Activated naive CD8-positive, alpha-beta T cell (primary cell): ENCODE data around the gene VAV3.
A peak's percentile ranks its signal among the peaks of the same experiment; 100 is the strongest.
"Not testable (repeated sequence)": the region's sequence is repeated elsewhere in the genome, so short reads cannot be mapped to it uniquely, and the experiment has no call there.

Experiments used
- H3K27ac Mint-ChIP-seq: one replicate; pipeline ENCODE4 v1.8.0; 2021; ENCODE audit warnings: mixed read lengths
- H3K27me3 Mint-ChIP-seq: one replicate; pipeline ENCODE4 v1.8.0; 2021; ENCODE audit warnings: mixed read lengths
- H3K36me3 Mint-ChIP-seq: one replicate; pipeline ENCODE4 v1.8.0; 2021; ENCODE audit warnings: mixed read lengths
- H3K4me1 Mint-ChIP-seq: one replicate; pipeline ENCODE4 v1.8.0; 2021; ENCODE audit warnings: low read depth, mixed read lengths
- H3K4me3 Mint-ChIP-seq: one replicate; pipeline ENCODE4 v1.8.0; 2021; ENCODE audit warnings: mild to moderate bottlenecking, mixed read lengths
- H3K9me3 Mint-ChIP-seq: one replicate; pipeline ENCODE4 v1.8.0; 2021; ENCODE audit warnings: low read depth, mixed read lengths

The VAV3 gene

GRCh38 chr1:107867897-107868296 lies 97.1 kb downstream of the VAV3 start:
- no peaks in the 10 kb centered on the region for H3K27me3 Mint-ChIP-seq
- H3K9me3 Mint-ChIP-seq, result peaks cover 6% of the 10 kb centered on the region
- peaks cover 17% of the 10 kb centered on the region for H3K36me3 Mint-ChIP-seq
- peaks cover 36% of the 10 kb centered on the region for H3K4me1 Mint-ChIP-seq
- H3K4me3 Mint-ChIP-seq, result no peak overlapping the region
- H3K27ac Mint-ChIP-seq, result peak overlapping the region; percentile 41

GRCh38 chr1:107867422-107867821 lies 97.6 kb downstream of the VAV3 start:
- Mint-ChIP-seq H3K9me3 (peaks cover 8% of the 10 kb centered on the region), H3K27me3 (no peaks in the 10 kb centered on the region), H3K27ac (no peak overlapping the region), H3K36me3 (peaks cover 18% of the 10 kb centered on the region), H3K4me1 (peaks cover 36% of the 10 kb centered on the region), H3K4me3 (no peak overlapping the region)

- no peak overlapping the region for H3K4me3 Mint-ChIP-seq
- H3K36me3 Mint-ChIP-seq, result peaks cover 23% of the 10 kb centered on the region
- H3K27me3 Mint-ChIP-seq, result no peaks in the 10 kb centered on the region
- H3K4me1 Mint-ChIP-seq, result peaks cover 36% of the 10 kb centered on the region
- peaks cover 13% of the 10 kb centered on the region for H3K9me3 Mint-ChIP-seq
- H3K27ac Mint-ChIP-seq, result no peak overlapping the region
Measured at GRCh38 chr1:107866870-107867269, 98.1 kb downstream of the VAV3 start.

GRCh38 chr1:107865627-107866026 lies 99.4 kb downstream of the VAV3 start:
- Mint-ChIP-seq H3K27ac (no peak overlapping the region), H3K4me3 (no peak overlapping the region), H3K4me1 (peaks cover 30% of the 10 kb centered on the region), H3K36me3 (peaks cover 30% of the 10 kb centered on the region), H3K9me3 (peaks cover 19% of the 10 kb centered on the region), H3K27me3 (no peaks in the 10 kb centered on the region)

GRCh38 chr1:107863342-107863741 lies 101.6 kb downstream of the VAV3 start:
- peaks cover 26% of the 10 kb centered on the region for H3K4me1 Mint-ChIP-seq
- no peak overlapping the region for H3K4me3 Mint-ChIP-seq
- H3K9me3 Mint-ChIP-seq, result peaks cover 14% of the 10 kb centered on the region
- no peaks in the 10 kb centered on the region for H3K27me3 Mint-ChIP-seq
- no peak overlapping the region for H3K27ac Mint-ChIP-seq
- H3K36me3 Mint-ChIP-seq, result peaks cover 28% of the 10 kb centered on the region

- Mint-ChIP-seq H3K27me3 (no peaks in the 10 kb centered on the region), H3K4me3 (no peak overlapping the region), H3K27ac (no peak overlapping the region), H3K4me1 (peaks cover 29% of the 10 kb centered on the region), H3K36me3 (peaks cover 28% of the 10 kb centered on the region), H3K9me3 (peaks cover 14% of the 10 kb centered on the region)
Measured at GRCh38 chr1:107862064-107862463, 102.9 kb downstream of the VAV3 start.

- H3K4me1 Mint-ChIP-seq, result peaks cover 18% of the 10 kb centered on the region
- no peaks in the 10 kb centered on the region for H3K27me3 Mint-ChIP-seq
- no peak overlapping the region for H3K27ac Mint-ChIP-seq
- peaks cover 17% of the 10 kb centered on the region for H3K36me3 Mint-ChIP-seq
- H3K4me3 Mint-ChIP-seq, result no peak overlapping the region
- peaks cover 14% of the 10 kb centered on the region for H3K9me3 Mint-ChIP-seq
Measured at GRCh38 chr1:107858323-107858722, 106.7 kb downstream of the VAV3 start.

- peaks cover 31% of the 10 kb centered on the region for H3K4me1 Mint-ChIP-seq
- H3K36me3 Mint-ChIP-seq, result peaks cover 10% of the 10 kb centered on the region
- H3K27me3 Mint-ChIP-seq, result no peaks in the 10 kb centered on the region
- peaks cover 6% of the 10 kb centered on the region for H3K9me3 Mint-ChIP-seq
- no peak overlapping the region for H3K4me3 Mint-ChIP-seq
- H3K27ac Mint-ChIP-seq, result no peak overlapping the region
Measured at GRCh38 chr1:107851418-107851817, 113.6 kb downstream of the VAV3 start.

GRCh38 chr1:107844541-107845194 lies 120.3 kb downstream of the VAV3 start:
- Mint-ChIP-seq H3K27ac (peak overlapping the region; percentile 81), H3K36me3 (peaks cover 11% of the 10 kb centered on the region), H3K4me1 (peaks cover 67% of the 10 kb centered on the region), H3K4me3 (peak overlapping the region; percentile 71)
- not testable (repeated sequence) for H3K9me3 Mint-ChIP-seq, H3K27me3 Mint-ChIP-seq

- H3K27me3 Mint-ChIP-seq, result no peaks in the 10 kb centered on the region
Measured at GRCh38 chr1:107843989-107844388, 121.0 kb downstream of the VAV3 start.

GRCh38 chr1:107842241-107842640 lies 122.7 kb downstream of the VAV3 start:
- Mint-ChIP-seq H3K4me1 (peaks cover 86% of the 10 kb centered on the region), H3K36me3 (peaks cover 15% of the 10 kb centered on the region), H3K27me3 (no peaks in the 10 kb centered on the region), H3K4me3 (peak overlapping the region; percentile 53), H3K9me3 (peaks cover 9% of the 10 kb centered on the region), H3K27ac (peak overlapping the region; percentile 75)

More at GRCh38 chr1:107843989-107844388, 121.0 kb downstream of the VAV3 start:
- peaks cover 70% of the 10 kb centered on the region for H3K4me1 Mint-ChIP-seq
- H3K9me3 Mint-ChIP-seq, result peaks cover 6% of the 10 kb centered on the region
- peak overlapping the region; percentile 61 for H3K27ac Mint-ChIP-seq
- peak overlapping the region; percentile 71 for H3K4me3 Mint-ChIP-seq
- H3K36me3 Mint-ChIP-seq, result peaks cover 8% of the 10 kb centered on the region

- Mint-ChIP-seq H3K27ac (peak overlapping the region; percentile 59), H3K36me3 (peaks cover 17% of the 10 kb centered on the region), H3K4me1 (peaks cover 90% of the 10 kb centered on the region), H3K4me3 (peak overlapping the region; percentile 8), H3K27me3 (no peaks in the 10 kb centered on the region), H3K9me3 (peaks cover 13% of the 10 kb centered on the region)
Measured at GRCh38 chr1:107840725-107841124, 124.3 kb downstream of the VAV3 start.

GRCh38 chr1:107838056-107838455 lies 126.9 kb downstream of the VAV3 start:
- Mint-ChIP-seq H3K4me1 (peaks cover 77% of the 10 kb centered on the region), H3K4me3 (no peak overlapping the region), H3K36me3 (peaks cover 14% of the 10 kb centered on the region), H3K27ac (no peak overlapping the region), H3K27me3 (no peaks in the 10 kb centered on the region), H3K9me3 (peaks cover 13% of the 10 kb centered on the region)

GRCh38 chr1:107835151-107835670 lies 129.8 kb downstream of the VAV3 start:
- H3K4me1 Mint-ChIP-seq, result peaks cover 68% of the 10 kb centered on the region
- no peak overlapping the region for H3K4me3 Mint-ChIP-seq
- H3K9me3 Mint-ChIP-seq, result peaks cover 13% of the 10 kb centered on the region
- H3K27me3 Mint-ChIP-seq, result no peaks in the 10 kb centered on the region
- H3K27ac Mint-ChIP-seq, result no peak overlapping the region
- H3K36me3 Mint-ChIP-seq, result peaks cover 16% of the 10 kb centered on the region

GRCh38 chr1:107833061-107833460 lies 131.9 kb downstream of the VAV3 start:
- Mint-ChIP-seq H3K36me3 (peaks cover 16% of the 10 kb centered on the region), H3K4me3 (no peak overlapping the region), H3K4me1 (peaks cover 74% of the 10 kb centered on the region), H3K27me3 (no peaks in the 10 kb centered on the region), H3K27ac (no peak overlapping the region), H3K9me3 (peaks cover 12% of the 10 kb centered on the region)

GRCh38 chr1:107831921-107832320 lies 133.1 kb downstream of the VAV3 start:
- H3K4me3 Mint-ChIP-seq, result no peak overlapping the region
- H3K27ac Mint-ChIP-seq, result no peak overlapping the region
- peaks cover 4% of the 10 kb centered on the region for H3K9me3 Mint-ChIP-seq

More at GRCh38 chr1:107831921-107832320, 133.1 kb downstream of the VAV3 start:
- no peaks in the 10 kb centered on the region for H3K27me3 Mint-ChIP-seq
- peaks cover 71% of the 10 kb centered on the region for H3K4me1 Mint-ChIP-seq
- peaks cover 7% of the 10 kb centered on the region for H3K36me3 Mint-ChIP-seq
